Upper lobe of left lung (tissue), 4 donors: ENCODE measurements around the gene HINFP.

ENCODE experiments used
- CTCF ChIP-seq, 6 experiments: fragments of 450-650 bp in 4 of 6; fragments of 200-600 bp in 2 of 6; sonication (generic) in 2 of 6; IDR thresholded peaks; one replicate each; pipeline ENCODE4 v1.5.1; 2016 to 2019; ENCODE audit warnings: antibody characterized with exemption in 6 of 6
- EP300 ChIP-seq, 4 donors: sonication (generic); formaldehyde crosslinking; IDR thresholded peaks; one replicate each; pipeline ENCODE4 v1.5.1; 2017; ENCODE audit warnings: antibody characterized with exemption in 4 of 4, control low read depth in 2 of 4
- POLR2A ChIP-seq, 4 donors: fragments of 450-650 bp; IDR thresholded peaks; one replicate each; pipeline ENCODE4 v1.5.1; 2016 to 2017; ENCODE audit warnings: antibody characterized with exemption in 4 of 4, mild to moderate bottlenecking in 2 of 4
- POLR2AphosphoS5 ChIP-seq, 2 donors: sonication (generic); formaldehyde crosslinking; IDR thresholded peaks; one replicate each; pipeline ENCODE4 v1.5.1; 2017; ENCODE audit warnings: antibody characterized with exemption in 2 of 2

- TF ChIP-seq POLR2A (IDR thresholded peaks at IDR 0.05) (no peak), CTCF (IDR thresholded peaks at IDR 0.05) (peak in 1 of 6 experiments; percentile 50), POLR2AphosphoS5 (IDR thresholded peaks at IDR 0.05) (no peak), EP300 (IDR thresholded peaks at IDR 0.05) (no peak)
Observed at GRCh38 chr11:119100994-119101758, 20.2 kb upstream of the HINFP start.
